Parathyroid adenoma (tissue), 2 donors: ENCODE measurements around the gene ALAS1.
A peak's percentile ranks its signal among the peaks of the same experiment; 100 is the strongest.

Experiments used
- H2AFZ ChIP-seq: fragments of 300-600 bp; sonication (generic); one replicate; pipeline ENCODE4 v1.7.0; 2017; ENCODE audit warnings: antibody characterized with exemption, mild to moderate bottlenecking
- H3K27ac ChIP-seq: fragments of 300-600 bp; sonication (generic); one replicate; pipeline ENCODE4 v1.7.0; 2017
- H3K27me3 ChIP-seq: fragments of 300-600 bp; sonication (generic); one replicate; pipeline ENCODE4 v1.7.0; 2017; ENCODE audit warnings: low read length; ENCODE audit not compliant: control insufficient read depth, insufficient read depth
- H3K36me3 ChIP-seq: fragments of 300-600 bp; sonication (generic); one replicate; pipeline ENCODE4 v1.7.0; 2017; ENCODE audit warnings: low read length; ENCODE audit not compliant: control insufficient read depth, insufficient read depth
- H3K4me1 ChIP-seq: fragments of 300-600 bp; sonication (generic); one replicate; pipeline ENCODE4 v1.7.0; 2017; ENCODE audit warnings: control low read depth
- H3K4me2 ChIP-seq: fragments of 300-600 bp; sonication (generic); one replicate; pipeline ENCODE4 v1.7.0; 2017; ENCODE audit warnings: low read length
- H3K4me3 ChIP-seq: fragments of 300-600 bp; sonication (generic); one replicate; pipeline ENCODE4 v1.7.0; 2017; ENCODE audit warnings: low read depth, low read length
- H3K79me2 ChIP-seq: fragments of 300-600 bp; sonication (generic); one replicate; pipeline ENCODE4 v1.7.0; 2017; ENCODE audit warnings: control low read depth
- H3K9ac ChIP-seq: fragments of 300-600 bp; sonication (generic); one replicate; pipeline ENCODE4 v1.7.0; 2017; ENCODE audit warnings: mild to moderate bottlenecking
- H3K9me3 ChIP-seq: fragments of 300-600 bp; sonication (generic); one replicate; pipeline ENCODE4 v1.7.0; 2017; ENCODE audit warnings: low read length; ENCODE audit not compliant: control insufficient read depth
- TF ChIP-seq, protein P1 (sequence below): fragments of 300-600 bp; sonication (generic); IDR thresholded peaks from one replicate; pipeline ENCODE4 v1.7.0; 2017; ENCODE audit warnings: antibody characterized with exemption, mild to moderate bottlenecking
- donor health status: primary hyperparathyroidism.

Gene ALAS1

DNA sequence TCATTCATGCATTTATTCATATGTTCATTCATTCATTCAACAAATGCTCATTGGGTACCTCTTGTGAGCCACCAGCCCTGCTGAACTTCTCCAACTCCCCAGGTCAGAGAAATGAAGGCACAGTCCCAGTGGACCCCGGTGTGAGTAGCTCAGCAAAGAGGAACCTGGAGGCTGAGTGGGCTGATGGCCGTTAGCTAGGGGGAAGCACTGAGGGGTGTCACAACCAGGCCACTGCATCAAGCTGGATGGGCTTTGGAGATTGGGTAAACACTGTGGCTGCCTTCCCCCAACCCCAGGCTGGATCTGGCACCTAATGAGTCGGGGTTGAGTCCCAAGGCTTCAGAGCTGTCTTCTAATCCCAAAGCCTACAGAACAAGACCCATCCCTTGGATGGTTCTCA, 12.1 kb upstream of the ALAS1 start:
- no peak overlapping the region for H3K4me3 ChIP-seq
- H3K9ac ChIP-seq: no peak overlapping the region
- H3K9me3 ChIP-seq: no peaks in the 10 kb centered on the region
- H2AFZ ChIP-seq: no peak overlapping the region
- TF ChIP-seq, protein P1, sequence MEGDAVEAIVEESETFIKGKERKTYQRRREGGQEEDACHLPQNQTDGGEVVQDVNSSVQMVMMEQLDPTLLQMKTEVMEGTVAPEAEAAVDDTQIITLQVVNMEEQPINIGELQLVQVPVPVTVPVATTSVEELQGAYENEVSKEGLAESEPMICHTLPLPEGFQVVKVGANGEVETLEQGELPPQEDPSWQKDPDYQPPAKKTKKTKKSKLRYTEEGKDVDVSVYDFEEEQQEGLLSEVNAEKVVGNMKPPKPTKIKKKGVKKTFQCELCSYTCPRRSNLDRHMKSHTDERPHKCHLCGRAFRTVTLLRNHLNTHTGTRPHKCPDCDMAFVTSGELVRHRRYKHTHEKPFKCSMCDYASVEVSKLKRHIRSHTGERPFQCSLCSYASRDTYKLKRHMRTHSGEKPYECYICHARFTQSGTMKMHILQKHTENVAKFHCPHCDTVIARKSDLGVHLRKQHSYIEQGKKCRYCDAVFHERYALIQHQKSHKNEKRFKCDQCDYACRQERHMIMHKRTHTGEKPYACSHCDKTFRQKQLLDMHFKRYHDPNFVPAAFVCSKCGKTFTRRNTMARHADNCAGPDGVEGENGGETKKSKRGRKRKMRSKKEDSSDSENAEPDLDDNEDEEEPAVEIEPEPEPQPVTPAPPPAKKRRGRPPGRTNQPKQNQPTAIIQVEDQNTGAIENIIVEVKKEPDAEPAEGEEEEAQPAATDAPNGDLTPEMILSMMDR: no peak
- H3K79me2 ChIP-seq: no peaks in the 10 kb centered on the region
- H3K4me2 ChIP-seq: no peak overlapping the region
- H3K27ac ChIP-seq: no peak overlapping the region
- no peaks in the 10 kb centered on the region for H3K27me3 ChIP-seq
- no peaks in the 10 kb centered on the region for H3K36me3 ChIP-seq
- peaks cover 46% of the 10 kb centered on the region for H3K4me1 ChIP-seq

DNA sequence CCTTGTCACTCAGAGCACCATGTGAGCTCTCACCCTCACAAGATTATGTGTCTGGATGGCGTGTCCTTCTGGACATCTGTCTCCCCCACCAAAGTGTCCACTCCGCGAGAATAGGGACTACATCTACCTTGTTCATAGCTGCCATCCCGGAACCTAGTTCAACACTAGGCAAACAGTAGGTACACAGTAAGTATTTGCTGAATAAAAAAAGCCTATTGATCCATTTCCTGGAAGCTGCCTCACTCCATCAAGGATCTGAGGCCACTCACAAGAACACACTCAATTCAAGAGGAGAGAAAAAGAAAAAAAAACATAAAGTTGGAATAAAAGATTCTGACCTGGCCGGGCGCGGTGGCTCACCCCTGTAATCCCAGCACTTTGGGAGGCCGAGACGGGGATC, 11.2 kb upstream of the ALAS1 start:
- no peaks in the 10 kb centered on the region for H3K9me3 ChIP-seq
- no peaks in the 10 kb centered on the region for H3K79me2 ChIP-seq
- H3K4me2 ChIP-seq: no peak overlapping the region
- H3K36me3 ChIP-seq: no peaks in the 10 kb centered on the region
- TF ChIP-seq, protein P1: no peak
- no peaks in the 10 kb centered on the region for H3K27me3 ChIP-seq
- H3K27ac ChIP-seq: no peak overlapping the region
- no peak overlapping the region for H2AFZ ChIP-seq
- H3K9ac ChIP-seq: no peak overlapping the region
- H3K4me3 ChIP-seq: no peak overlapping the region
- H3K4me1 ChIP-seq: peaks cover 39% of the 10 kb centered on the region

DNA sequence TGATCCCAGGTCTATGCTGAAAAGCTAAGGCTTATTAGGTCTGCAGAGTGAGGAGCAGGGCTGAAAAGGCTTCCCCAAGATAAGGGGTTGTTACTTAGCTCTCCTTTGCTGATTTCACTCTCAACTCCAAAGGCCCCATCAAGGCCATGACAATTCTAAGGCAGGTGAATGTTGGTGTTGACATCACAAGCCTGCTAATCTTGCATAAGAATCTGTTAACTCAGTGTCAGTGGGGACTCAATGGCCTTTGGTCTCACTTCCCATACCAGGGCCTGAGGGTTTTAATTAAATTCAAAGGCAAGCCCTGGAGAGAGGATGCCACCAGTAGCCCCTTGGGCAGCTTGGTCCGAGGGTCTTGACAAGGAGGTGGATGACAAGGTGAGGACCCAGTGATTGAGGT, 9.4 kb upstream of the ALAS1 start:
- no peaks in the 10 kb centered on the region for H3K27me3 ChIP-seq
- H3K4me3 ChIP-seq: no peak overlapping the region
- H3K4me1 ChIP-seq: peaks cover 29% of the 10 kb centered on the region
- no peaks in the 10 kb centered on the region for H3K36me3 ChIP-seq
- TF ChIP-seq, protein P1: no peak
- H2AFZ ChIP-seq: peak overlapping the region; percentile 45
- H3K9ac ChIP-seq: no peak overlapping the region
- H3K9me3 ChIP-seq: no peaks in the 10 kb centered on the region
- H3K79me2 ChIP-seq: no peaks in the 10 kb centered on the region
- H3K27ac ChIP-seq: peak overlapping the region; percentile 81
- H3K4me2 ChIP-seq: peak overlapping the region; percentile 34

DNA sequence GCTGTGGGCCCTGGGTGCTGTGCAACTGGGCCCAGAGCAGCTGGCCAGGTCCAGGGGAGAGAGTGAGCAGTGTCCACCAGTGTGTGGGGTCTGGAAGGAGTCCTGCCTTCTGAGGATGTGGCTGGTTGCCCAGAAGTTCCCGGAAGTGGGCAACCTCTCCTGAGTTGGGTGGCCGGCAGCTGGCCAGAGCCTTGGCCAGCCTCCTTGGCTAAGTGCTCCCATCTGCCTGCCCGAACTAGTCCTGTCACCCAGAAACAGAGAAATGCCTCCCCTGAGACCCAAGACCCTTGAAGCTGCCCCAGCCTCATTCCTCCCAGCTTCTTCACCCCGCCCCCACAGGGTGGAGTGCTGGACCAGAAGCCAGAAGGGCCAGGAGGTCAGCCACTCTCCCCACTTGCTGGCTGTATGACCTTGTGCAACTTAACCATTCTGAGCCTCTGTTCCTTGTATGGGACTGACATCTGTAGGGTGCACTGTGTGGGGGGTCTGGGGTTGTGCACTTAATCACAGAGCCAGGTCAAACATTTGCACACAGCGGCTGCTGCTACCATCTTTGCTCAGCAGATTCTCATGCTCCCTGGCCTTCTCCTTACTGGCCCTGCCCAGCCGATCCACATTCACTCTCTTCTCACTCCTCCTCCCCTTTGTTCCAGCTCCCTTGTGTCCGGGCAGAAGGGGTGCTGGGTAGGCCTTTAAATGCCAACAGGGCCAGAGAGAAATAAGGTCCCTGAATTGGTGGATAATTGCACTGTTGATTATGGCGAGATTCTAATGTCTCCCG, 7.5 kb upstream of the ALAS1 start:
- TF ChIP-seq, protein P1: no peak
- peak overlapping the region; percentile 81 for H3K27ac ChIP-seq

DNA sequence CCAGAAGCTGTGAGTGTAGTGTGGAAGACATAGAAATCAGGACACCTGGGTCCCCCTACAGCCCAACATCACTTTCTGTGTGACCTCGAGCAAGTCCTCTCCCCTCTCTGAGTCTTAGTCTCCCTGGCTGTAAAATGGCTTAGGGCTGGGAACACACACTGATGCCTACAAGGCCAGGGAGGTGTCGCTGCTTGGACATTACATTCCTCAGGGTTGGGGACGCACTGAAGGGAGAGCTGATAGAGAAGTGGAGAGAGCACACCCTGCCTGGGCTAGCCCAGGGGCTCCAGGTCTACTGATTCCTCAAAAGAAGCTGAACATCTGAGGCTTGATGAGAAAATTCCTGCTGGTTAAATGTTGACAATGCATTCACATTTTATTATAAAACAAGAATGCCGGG, 6.3 kb upstream of the ALAS1 start:
- Histone ChIP-seq H3K36me3 (no peaks in the 10 kb centered on the region), H3K79me2 (no peaks in the 10 kb centered on the region), H3K27me3 (no peaks in the 10 kb centered on the region), H3K9ac (no peak overlapping the region), H2AFZ (no peak overlapping the region), H3K9me3 (no peaks in the 10 kb centered on the region), H3K4me3 (no peak overlapping the region), H3K27ac (no peak overlapping the region), H3K4me1 (peaks cover 29% of the 10 kb centered on the region), H3K4me2 (no peak overlapping the region)
- TF ChIP-seq, protein P1: no peak

More for the DNA sequence above, 7.5 kb upstream of the ALAS1 start:
- Histone ChIP-seq H3K9me3 (no peaks in the 10 kb centered on the region), H3K79me2 (no peaks in the 10 kb centered on the region), H3K4me2 (no peak overlapping the region), H3K36me3 (no peaks in the 10 kb centered on the region), H3K4me3 (no peak overlapping the region), H3K27me3 (no peaks in the 10 kb centered on the region), H3K9ac (no peak overlapping the region), H3K4me1 (peaks cover 29% of the 10 kb centered on the region), H2AFZ (peak overlapping the region; percentile 31)
